ENCODE measurements around the gene TBX4.

DNA sequence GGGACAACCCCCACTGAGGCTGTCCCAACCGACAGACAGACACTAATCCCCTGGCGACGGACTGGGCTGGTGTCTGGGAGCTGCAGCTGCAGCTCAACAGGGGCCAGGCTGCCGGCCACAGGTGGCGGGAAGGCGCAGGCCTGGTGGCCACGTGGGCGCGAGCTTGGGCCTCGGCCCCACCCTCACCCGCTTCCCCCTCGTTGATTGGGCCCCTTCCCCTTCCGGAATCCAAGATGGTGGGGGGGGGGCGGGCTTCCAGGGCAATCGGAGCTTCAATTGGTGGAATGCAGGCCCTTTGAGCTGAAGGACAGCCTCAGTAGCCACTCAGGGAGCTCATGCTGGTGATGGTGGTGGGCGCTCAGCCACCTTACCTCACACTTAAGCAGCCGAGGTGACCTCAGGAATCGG lies 8.7 kb upstream of the TBX4 start:
- TF ChIP-seq, protein P1, sequence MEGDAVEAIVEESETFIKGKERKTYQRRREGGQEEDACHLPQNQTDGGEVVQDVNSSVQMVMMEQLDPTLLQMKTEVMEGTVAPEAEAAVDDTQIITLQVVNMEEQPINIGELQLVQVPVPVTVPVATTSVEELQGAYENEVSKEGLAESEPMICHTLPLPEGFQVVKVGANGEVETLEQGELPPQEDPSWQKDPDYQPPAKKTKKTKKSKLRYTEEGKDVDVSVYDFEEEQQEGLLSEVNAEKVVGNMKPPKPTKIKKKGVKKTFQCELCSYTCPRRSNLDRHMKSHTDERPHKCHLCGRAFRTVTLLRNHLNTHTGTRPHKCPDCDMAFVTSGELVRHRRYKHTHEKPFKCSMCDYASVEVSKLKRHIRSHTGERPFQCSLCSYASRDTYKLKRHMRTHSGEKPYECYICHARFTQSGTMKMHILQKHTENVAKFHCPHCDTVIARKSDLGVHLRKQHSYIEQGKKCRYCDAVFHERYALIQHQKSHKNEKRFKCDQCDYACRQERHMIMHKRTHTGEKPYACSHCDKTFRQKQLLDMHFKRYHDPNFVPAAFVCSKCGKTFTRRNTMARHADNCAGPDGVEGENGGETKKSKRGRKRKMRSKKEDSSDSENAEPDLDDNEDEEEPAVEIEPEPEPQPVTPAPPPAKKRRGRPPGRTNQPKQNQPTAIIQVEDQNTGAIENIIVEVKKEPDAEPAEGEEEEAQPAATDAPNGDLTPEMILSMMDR (IDR thresholded peaks at IDR 0.05) = no peak
- no peak for TF ChIP-seq ZFX (IDR thresholded peaks at IDR 0.05; ENCODE audit: borderline replicate concordance)

Data from 22Rv1 (cell line).